ENCODE measurements around the gene CACNB2. TPM values are rescaled to one million over a fixed set of nuclear protein-coding genes. Genes with fewer than 3 reads are reported as not detected.
"Not testable (repeated sequence)": the region's sequence is repeated elsewhere in the genome, so short reads cannot be mapped to it uniquely, and the experiment has no call there.

CACNB2 gene
- total RNA-seq, 1 donor from 2014 or later: 13.1 TPM

GRCh38 chr10:18164748-18165361, 24.6 kb downstream of the CACNB2 start:
- Mint-ChIP-seq H3K9me3 (no peaks in the 10 kb centered on the region), H3K27me3 (ENCODE audit: low read depth) (no peaks in the 10 kb centered on the region), H3K4me3 (peak overlapping the region; percentile 1), H3K27ac (peak overlapping the region; percentile 29), H3K36me3 (no peaks in the 10 kb centered on the region), H3K4me1 (peaks cover 22% of the 10 kb centered on the region)
- TF ChIP-seq CTCF (IDR thresholded peaks at IDR 0.05; ENCODE audit: unreplicated experiment): no peak
- DNase-seq (ENCODE audit: low spot score in 2 of 2, unreplicated experiment in 2 of 2): no peak

GRCh38 chr10:18178854-18179483, 38.7 kb downstream of the CACNB2 start:
- no peak for TF ChIP-seq CTCF (IDR thresholded peaks at IDR 0.05; ENCODE audit: unreplicated experiment)
- no peaks in the 10 kb centered on the region for H3K36me3 Mint-ChIP-seq
- H3K27ac Mint-ChIP-seq: peak overlapping the region; percentile 3
- H3K27me3 Mint-ChIP-seq (ENCODE audit: low read depth): peaks cover 7% of the 10 kb centered on the region
- no peaks in the 10 kb centered on the region for H3K9me3 Mint-ChIP-seq
- peaks cover 20% of the 10 kb centered on the region for H3K4me1 Mint-ChIP-seq
- H3K4me3 Mint-ChIP-seq: no peak overlapping the region
- no peak for DNase-seq (ENCODE audit: low spot score in 2 of 2, unreplicated experiment in 2 of 2)

GRCh38 chr10:18179891-18180290, 39.7 kb downstream of the CACNB2 start:
- Mint-ChIP-seq H3K4me3 (no peak overlapping the region), H3K27ac (peak overlapping the region; percentile 17), H3K27me3 (ENCODE audit: low read depth) (peaks cover 7% of the 10 kb centered on the region), H3K9me3 (no peaks in the 10 kb centered on the region), H3K4me1 (peaks cover 20% of the 10 kb centered on the region), H3K36me3 (no peaks in the 10 kb centered on the region)
- TF ChIP-seq CTCF (IDR thresholded peaks at IDR 0.05; ENCODE audit: unreplicated experiment): no peak
- DNase-seq (ENCODE audit: low spot score in 2 of 2, unreplicated experiment in 2 of 2): no peak

- not testable (repeated sequence) for H3K9me3 Mint-ChIP-seq; H3K27me3 Mint-ChIP-seq (ENCODE audit: low read depth); H3K27ac Mint-ChIP-seq; DNase-seq (ENCODE audit: low spot score in 2 of 2, unreplicated experiment in 2 of 2); H3K4me3 Mint-ChIP-seq; H3K36me3 Mint-ChIP-seq
- H3K4me1 Mint-ChIP-seq: peaks cover 20% of the 10 kb centered on the region
These were observed 41.2 kb downstream of the CACNB2 start for GRCh38 chr10:18181382-18181781.

- H3K4me1 Mint-ChIP-seq: peaks cover 2% of the 10 kb centered on the region
- no peak overlapping the region for H3K27ac Mint-ChIP-seq
- no peaks in the 10 kb centered on the region for H3K36me3 Mint-ChIP-seq
- no peak for DNase-seq (ENCODE audit: low spot score in 2 of 2, unreplicated experiment in 2 of 2)
- TF ChIP-seq CTCF (IDR thresholded peaks at IDR 0.05; ENCODE audit: unreplicated experiment): no peak
- H3K4me3 Mint-ChIP-seq: no peak overlapping the region
- peaks cover 2% of the 10 kb centered on the region for H3K27me3 Mint-ChIP-seq (ENCODE audit: low read depth)
- peaks cover 3% of the 10 kb centered on the region for H3K9me3 Mint-ChIP-seq
These were observed 45.4 kb downstream of the CACNB2 start for GRCh38 chr10:18185621-18186020.

- Mint-ChIP-seq H3K4me1 (peaks cover 9% of the 10 kb centered on the region), H3K9me3 (peaks cover 3% of the 10 kb centered on the region), H3K36me3 (no peaks in the 10 kb centered on the region), H3K27ac (no peak overlapping the region), H3K27me3 (ENCODE audit: low read depth) (peaks cover 4% of the 10 kb centered on the region), H3K4me3 (no peak overlapping the region)
- no peak for DNase-seq (ENCODE audit: low spot score in 2 of 2, unreplicated experiment in 2 of 2)
- TF ChIP-seq CTCF (IDR thresholded peaks at IDR 0.05; ENCODE audit: unreplicated experiment): no peak
These were observed 50.6 kb downstream of the CACNB2 start for GRCh38 chr10:18190840-18191239.

Data from mesothelial cell of epicardium (in vitro differentiated cells).